B cell (primary cell): Measurements from ENCODE around the gene PIPOX.

Experiments used
- EZH2 ChIP-seq: IDR thresholded peaks from 2 replicates; pipeline ENCODE4 v1.6.1; 2012; ENCODE audit warnings: borderline replicate concordance, low read depth, mild to moderate bottlenecking, moderate library complexity, low read length; ENCODE audit not compliant: insufficient read depth, poor library complexity, severe bottlenecking
- TF ChIP-seq, protein P1 (sequence below): fragments of 200-600 bp; IDR thresholded peaks from one replicate; pipeline ENCODE4 v1.8.0; 2022; ENCODE audit warnings: antibody characterized with exemption, mild to moderate bottlenecking

DNA sequence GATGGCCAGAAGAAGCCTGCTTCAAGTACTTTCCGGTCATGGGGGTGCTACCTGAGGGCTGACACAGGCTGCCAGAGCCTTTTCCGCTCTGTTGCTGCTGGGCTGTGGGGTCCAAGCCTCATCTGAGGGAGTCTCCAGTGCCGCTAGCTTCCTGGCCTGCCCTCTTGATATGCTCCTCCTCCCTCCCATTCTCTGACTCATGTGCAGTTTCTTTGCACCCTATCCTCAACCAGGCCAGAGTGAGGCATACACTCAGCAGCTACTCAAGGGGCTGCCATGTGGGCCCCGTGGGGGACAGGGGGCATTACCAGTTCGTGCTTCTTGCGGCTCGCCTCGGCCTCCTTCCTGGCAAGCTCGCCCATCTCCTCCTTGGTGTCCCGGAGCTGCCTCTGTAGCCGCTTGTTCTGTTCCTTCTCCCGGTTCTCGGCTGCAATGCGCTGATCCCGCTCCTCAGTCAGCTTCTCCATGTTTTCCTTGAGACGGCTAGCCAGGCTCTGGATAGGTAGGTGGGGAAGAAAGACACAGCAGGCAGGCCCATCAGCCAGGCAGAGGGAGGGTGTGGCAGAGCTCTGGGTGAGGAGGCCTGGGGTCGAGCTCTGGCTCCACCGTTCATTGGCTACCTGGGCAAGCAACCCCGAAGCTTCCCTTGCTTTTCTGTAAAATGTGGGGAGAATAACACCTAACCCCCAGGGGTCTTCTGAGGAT, 43.8 kb downstream of the PIPOX start:
- no peak for TF ChIP-seq EZH2
- TF ChIP-seq, protein P1, sequence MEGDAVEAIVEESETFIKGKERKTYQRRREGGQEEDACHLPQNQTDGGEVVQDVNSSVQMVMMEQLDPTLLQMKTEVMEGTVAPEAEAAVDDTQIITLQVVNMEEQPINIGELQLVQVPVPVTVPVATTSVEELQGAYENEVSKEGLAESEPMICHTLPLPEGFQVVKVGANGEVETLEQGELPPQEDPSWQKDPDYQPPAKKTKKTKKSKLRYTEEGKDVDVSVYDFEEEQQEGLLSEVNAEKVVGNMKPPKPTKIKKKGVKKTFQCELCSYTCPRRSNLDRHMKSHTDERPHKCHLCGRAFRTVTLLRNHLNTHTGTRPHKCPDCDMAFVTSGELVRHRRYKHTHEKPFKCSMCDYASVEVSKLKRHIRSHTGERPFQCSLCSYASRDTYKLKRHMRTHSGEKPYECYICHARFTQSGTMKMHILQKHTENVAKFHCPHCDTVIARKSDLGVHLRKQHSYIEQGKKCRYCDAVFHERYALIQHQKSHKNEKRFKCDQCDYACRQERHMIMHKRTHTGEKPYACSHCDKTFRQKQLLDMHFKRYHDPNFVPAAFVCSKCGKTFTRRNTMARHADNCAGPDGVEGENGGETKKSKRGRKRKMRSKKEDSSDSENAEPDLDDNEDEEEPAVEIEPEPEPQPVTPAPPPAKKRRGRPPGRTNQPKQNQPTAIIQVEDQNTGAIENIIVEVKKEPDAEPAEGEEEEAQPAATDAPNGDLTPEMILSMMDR, result no peak
